PC-9 (cell line): ENCODE results near the gene CIZ1. TPM values are rescaled to one million over a fixed set of nuclear protein-coding genes. Genes with fewer than 3 reads are reported as not detected.

Experiments used
- BruUV-seq: library from RNA; stranded (reverse); fragments of 400-500 nt; replicated peaks from 2 replicates; lab custom pipeline; 2021; lab: Mats Ljungman, UMichigan
- CTCF ChIA-PET: fragments of 300-600 bp; sonication (Branson Sonifier 250); formaldehyde crosslinking; loops from one replicate; lab custom pipeline; 2022; ENCODE audit warnings: antibody characterized with exemption; lab: Charles Lee
- POLR2A ChIA-PET: fragments of 300-600 bp; sonication (Branson Sonifier 250); formaldehyde crosslinking; loops from one replicate; lab custom pipeline; 2022; ENCODE audit warnings: antibody characterized with exemption; ENCODE audit not compliant: unreplicated experiment; lab: Charles Lee
- DNase-seq, 2 experiments: peaks; one replicate each; pipeline versions ENCODE4 v3.0.0 to v3.0.0-alpha.2; 2015 to 2022; ENCODE audit warnings: mixed read lengths in 1 of 2
- H2AFZ ChIP-seq: fragments of 200-600 bp; sonication (generic); 2 replicates; pipeline ENCODE4 v1.8.1; 2017; ENCODE audit warnings: antibody characterized with exemption
- H3F3A ChIP-seq: fragments of 200-600 bp; sonication (generic); 2 replicates; pipeline ENCODE4 v1.8.1; 2017; ENCODE audit warnings: antibody characterized with exemption, mild to moderate bottlenecking, low read depth; ENCODE audit not compliant: insufficient read depth
- H3K27ac ChIP-seq: fragments of 200-600 bp; sonication (generic); 2 replicates; pipeline ENCODE4 v1.6.1; 2016; ENCODE audit warnings: mixed run types
- H3K27me3 ChIP-seq: fragments of 200-600 bp; sonication (generic); 2 replicates; pipeline ENCODE4 v1.6.1; 2016; ENCODE audit warnings: low read depth, mixed run types; ENCODE audit not compliant: insufficient read depth
- H3K36me3 ChIP-seq: fragments of 200-600 bp; sonication (generic); 2 replicates; pipeline ENCODE4 v1.6.1; 2016; ENCODE audit warnings: low read depth, mixed run types
- H3K4me1 ChIP-seq: fragments of 200-600 bp; sonication (generic); replicated peaks from 2 replicates; pipeline ENCODE4 v1.6.1; 2016; ENCODE audit warnings: mixed run types; ENCODE audit not compliant: insufficient read depth
- H3K4me2 ChIP-seq: fragments of 200-600 bp; sonication (generic); 2 replicates; pipeline ENCODE4 v1.6.1; 2017; ENCODE audit warnings: mixed run types
- H3K4me3 ChIP-seq: fragments of 200-600 bp; sonication (generic); 2 replicates; pipeline ENCODE4 v1.6.1; 2016; ENCODE audit warnings: mixed run types
- H3K79me2 ChIP-seq: fragments of 200-600 bp; sonication (generic); 2 replicates; pipeline ENCODE4 v1.6.1; 2017; ENCODE audit warnings: low read depth, mixed run types
- H3K9me2 ChIP-seq: fragments of 200-600 bp; sonication (generic); 2 replicates; pipeline ENCODE4 v1.8.1; 2017; ENCODE audit warnings: mild to moderate bottlenecking; ENCODE audit not compliant: insufficient read depth
- H3K9me3 ChIP-seq: fragments of 200-600 bp; sonication (generic); 2 replicates; pipeline ENCODE4 v1.8.1; 2016; ENCODE audit warnings: low read depth; ENCODE audit not compliant: insufficient read depth
- H4K20me1 ChIP-seq: fragments of 200-600 bp; sonication (generic); 2 replicates; pipeline ENCODE4 v1.8.1; 2017; ENCODE audit not compliant: insufficient read depth
- EZH2 ChIP-seq: fragments of 200-600 bp; sonication (generic); IDR thresholded peaks from 2 replicates; pipeline ENCODE4 v1.8.0; 2017; ENCODE audit warnings: antibody characterized with exemption, low read depth
- intact Hi-C: fragments of 100-400 bp; cut with micrococcal nuclease; formaldehyde crosslinking; loops from one replicate; pipeline ENCODE4 v1.10.0; 2022; ENCODE audit not compliant: unreplicated experiment
- total RNA-seq: library from RNA; stranded (reverse); gene quantifications from 2 replicates; pipeline ENCODE4 v1.2.3, GENCODE V29; 2021
- TF ChIP-seq, protein P1 (sequence below): fragments of 200-600 bp; sonication (generic); conservative IDR thresholded peaks from 2 replicates; pipeline ENCODE4 v1.6.1; 2017; ENCODE audit warnings: mixed run types, antibody characterized with exemption, mild to moderate bottlenecking, moderate library complexity

CIZ1 gene
- total RNA-seq, 1 experiment from 2014 or later = 213 TPM

DNA sequence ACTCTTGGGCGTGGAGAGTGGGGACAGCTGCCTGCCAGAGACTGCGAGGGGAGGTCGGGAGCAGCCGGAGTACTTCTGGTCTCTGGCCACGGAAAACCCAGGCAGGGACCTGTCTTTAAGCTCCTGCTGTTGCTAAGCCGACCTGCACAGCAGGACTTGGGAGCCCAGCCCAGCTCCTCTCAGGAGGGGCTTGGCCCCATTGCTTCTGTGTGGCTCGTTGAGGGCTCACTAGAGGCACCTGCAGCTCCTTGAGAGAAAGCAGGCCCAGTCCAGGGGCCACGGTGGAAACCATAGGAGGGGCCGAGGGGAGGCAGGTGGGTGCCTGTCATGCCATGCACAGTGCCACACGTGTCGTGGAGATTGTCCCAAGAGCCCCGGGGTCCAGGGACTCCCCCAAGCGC is 45.4 kb downstream of the CIZ1 start:
- H3K27ac ChIP-seq = peak overlapping the region; percentile 87
- TF ChIP-seq, protein P1, sequence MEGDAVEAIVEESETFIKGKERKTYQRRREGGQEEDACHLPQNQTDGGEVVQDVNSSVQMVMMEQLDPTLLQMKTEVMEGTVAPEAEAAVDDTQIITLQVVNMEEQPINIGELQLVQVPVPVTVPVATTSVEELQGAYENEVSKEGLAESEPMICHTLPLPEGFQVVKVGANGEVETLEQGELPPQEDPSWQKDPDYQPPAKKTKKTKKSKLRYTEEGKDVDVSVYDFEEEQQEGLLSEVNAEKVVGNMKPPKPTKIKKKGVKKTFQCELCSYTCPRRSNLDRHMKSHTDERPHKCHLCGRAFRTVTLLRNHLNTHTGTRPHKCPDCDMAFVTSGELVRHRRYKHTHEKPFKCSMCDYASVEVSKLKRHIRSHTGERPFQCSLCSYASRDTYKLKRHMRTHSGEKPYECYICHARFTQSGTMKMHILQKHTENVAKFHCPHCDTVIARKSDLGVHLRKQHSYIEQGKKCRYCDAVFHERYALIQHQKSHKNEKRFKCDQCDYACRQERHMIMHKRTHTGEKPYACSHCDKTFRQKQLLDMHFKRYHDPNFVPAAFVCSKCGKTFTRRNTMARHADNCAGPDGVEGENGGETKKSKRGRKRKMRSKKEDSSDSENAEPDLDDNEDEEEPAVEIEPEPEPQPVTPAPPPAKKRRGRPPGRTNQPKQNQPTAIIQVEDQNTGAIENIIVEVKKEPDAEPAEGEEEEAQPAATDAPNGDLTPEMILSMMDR = no peak
- TF ChIP-seq EZH2 = no peak

DNA sequence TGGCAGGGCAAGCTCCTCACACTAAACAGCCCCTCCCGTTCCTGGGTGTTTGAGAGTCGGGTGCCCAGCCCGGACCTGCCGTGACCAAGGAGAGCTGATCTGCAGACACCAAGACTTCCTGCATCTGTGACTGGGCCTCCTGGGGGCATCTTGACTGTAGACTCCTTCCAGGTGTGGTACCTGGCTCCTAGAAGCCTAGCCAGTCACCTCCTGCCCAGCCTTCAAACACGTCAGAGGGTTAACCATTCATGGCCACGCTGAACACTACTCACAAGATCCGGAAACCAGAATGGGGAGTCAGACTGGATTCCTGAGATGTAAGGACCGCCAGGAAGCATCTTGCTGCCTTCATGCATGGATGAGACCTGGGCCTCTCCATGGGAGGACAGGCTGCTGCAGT is 45.8 kb downstream of the CIZ1 start:
- peaks cover 7% of the 10 kb centered on the region; the same call in 1 of the 2 replicates for H3K36me3 ChIP-seq
- peaks cover 73% of the 10 kb centered on the region for H3F3A ChIP-seq
- CTCF ChIA-PET = interaction anchor here (0.5 to 0.6 kb wide), 2 partner anchors 184 to 194 kb away, joined by 3 to 9 read pairs; no protein-coding TSS in a partner anchor

More for the DNA sequence above, 45.4 kb downstream of the CIZ1 start:
- Histone ChIP-seq H3K4me3 (peak overlapping the region; percentile 20; the same call in 1 of the 2 replicates), H3K36me3 (peaks cover 7% of the 10 kb centered on the region; the same call in 1 of the 2 replicates), H3K4me2 (peak overlapping the region; percentile 72), H3F3A (peaks cover 75% of the 10 kb centered on the region), H3K79me2 (peaks cover 41% of the 10 kb centered on the region), H3K4me1 (peaks cover 76% of the 10 kb centered on the region), H3K27me3 (no peaks in the 10 kb centered on the region), H3K9me2 (no peaks in the 10 kb centered on the region), H4K20me1 (peaks cover 3% of the 10 kb centered on the region), H3K9me3 (no peaks in the 10 kb centered on the region), H2AFZ (no peak overlapping the region)
- no TSS peak for BruUV-seq
- ChIA-PET POLR2A (interaction anchor here (0.6 to 0.7 kb wide), 4 partner anchors 14 to 229 kb away, joined by 3 to 5 read pairs (median 4); partner anchors contain the start of genes BBLN, CIZ1 and ST6GALNAC4), CTCF (interaction anchor here (0.5 to 0.6 kb wide), 3 partner anchors 46 to 193 kb away, joined by 3 to 9 read pairs (median 3); no protein-coding TSS in a partner anchor)
- intact Hi-C loops = loop anchor here (5.0 kb wide), 1 partner anchor 46 kb away; the partner anchor contains the start of gene CIZ1
- DNase-seq = no peak

More for the DNA sequence above, 45.8 kb downstream of the CIZ1 start:
- no peaks in the 10 kb centered on the region for H3K9me2 ChIP-seq
- no peaks in the 10 kb centered on the region for H3K9me3 ChIP-seq
- H4K20me1 ChIP-seq = no peaks in the 10 kb centered on the region; the same call in 1 of the 2 replicates
- POLR2A ChIA-PET = interaction anchor here (0.6 to 0.7 kb wide), 4 partner anchors 17 to 229 kb away, joined by 3 to 5 read pairs (median 3); partner anchors contain the start of genes CIZ1 and ST6GALNAC4
- TF ChIP-seq EZH2 = no peak
- TF ChIP-seq, protein P1 = no peak
- no peaks in the 10 kb centered on the region for H3K27me3 ChIP-seq
- peak overlapping the region; percentile 20; the same call in 1 of the 2 replicates for H3K4me3 ChIP-seq
- H2AFZ ChIP-seq = no peak overlapping the region
- peak; percentile 85 to 96 for DNase-seq
- H3K4me1 ChIP-seq = peaks cover 74% of the 10 kb centered on the region
- BruUV-seq = no TSS peak
- H3K79me2 ChIP-seq = peaks cover 37% of the 10 kb centered on the region
- peak overlapping the region; percentile 87 for H3K27ac ChIP-seq
- intact Hi-C loops = loop anchor here (5.0 kb wide), 1 partner anchor 47 kb away; the partner anchor contains the start of gene CIZ1
- peak overlapping the region; percentile 72 for H3K4me2 ChIP-seq
